NCI-H128 (cell line): Measurements from ENCODE around the gene HS6ST2.
"Not testable (repeated sequence)": the region's sequence is repeated elsewhere in the genome, so short reads cannot be mapped to it uniquely, and the experiment has no call there.

Source experiments
- DNase-seq: peaks from one replicate; lab custom pipeline; 2025; ENCODE audit not compliant: unreplicated experiment; lab: John Stamatoyannopoulos, UW

Gene HS6ST2

GRCh38 chrX:132945055-132945599 lies 13.3 kb downstream of the HS6ST2 start:
- not testable (repeated sequence) for DNase-seq

- DNase-seq, result no peak
These were observed 17.6 kb downstream of the HS6ST2 start for GRCh38 chrX:132940727-132941327.

GRCh38 chrX:132933170-132933569 lies 25.3 kb downstream of the HS6ST2 start:
- no peak for DNase-seq

- no peak for DNase-seq
These were observed 34.0 kb downstream of the HS6ST2 start for GRCh38 chrX:132924426-132924825.

- no peak for DNase-seq
These were observed 39.9 kb downstream of the HS6ST2 start for GRCh38 chrX:132918523-132918922.

GRCh38 chrX:132916349-132916748 lies 42.1 kb downstream of the HS6ST2 start:
- DNase-seq, result no peak

GRCh38 chrX:132909643-132910042 lies 48.8 kb downstream of the HS6ST2 start:
- DNase-seq, result no peak

GRCh38 chrX:132908891-132909290 lies 49.5 kb downstream of the HS6ST2 start:
- no peak for DNase-seq

GRCh38 chrX:132900633-132901293 lies 57.7 kb downstream of the HS6ST2 start:
- DNase-seq, result no peak

- DNase-seq, result no peak
These were observed 70.9 kb downstream of the HS6ST2 start for GRCh38 chrX:132887569-132887968.

GRCh38 chrX:132883358-132883915 lies 75.0 kb downstream of the HS6ST2 start:
- DNase-seq, result no peak

- not testable (repeated sequence) for DNase-seq
These were observed 77.7 kb downstream of the HS6ST2 start for GRCh38 chrX:132880753-132881152.

GRCh38 chrX:132877954-132878536 lies 80.4 kb downstream of the HS6ST2 start:
- DNase-seq, result no peak

GRCh38 chrX:132876523-132877338 lies 81.7 kb downstream of the HS6ST2 start:
- DNase-seq, result no peak

- no peak for DNase-seq
These were observed 82.5 kb downstream of the HS6ST2 start for GRCh38 chrX:132875650-132876522.

GRCh38 chrX:132862562-132862961 lies 95.9 kb downstream of the HS6ST2 start:
- DNase-seq, result no peak

- no peak for DNase-seq
These were observed 97.4 kb downstream of the HS6ST2 start for GRCh38 chrX:132861076-132861475.

- no peak for DNase-seq
These were observed 98.2 kb downstream of the HS6ST2 start for GRCh38 chrX:132860200-132860599.

- DNase-seq, result no peak
These were observed 100.4 kb downstream of the HS6ST2 start for GRCh38 chrX:132858018-132858417.

- DNase-seq, result no peak
These were observed 102.6 kb downstream of the HS6ST2 start for GRCh38 chrX:132855780-132856341.
